ENCODE data around the gene ASCC2. TPM values are rescaled to one million over a fixed set of nuclear protein-coding genes. Genes with fewer than 3 reads are reported as not detected.

ASCC2 gene
- total and polyA plus RNA-seq, 9 donors = 26.9 to 55.6 (median 36.9) TPM

GRCh38 chr22:29788339-29789279 lies 49.5 kb downstream of the ASCC2 start:
- intact Hi-C loops (cut with DNase I) = no loop called here
- WGBS, 3 donors = 82 to 88% (median 83%) methylated on average over 27 of the region's 27 CpGs
- Histone ChIP-seq H3K27me3 (no peaks in the 10 kb centered on the region), H3K27ac (no peak overlapping the region), H3K4me1 (ENCODE audit: insufficient read depth) (peaks cover 3% of the 10 kb centered on the region), H3K9me3 (no peaks in the 10 kb centered on the region), H3K4me3 (no peak overlapping the region), H3K36me3 (no peaks in the 10 kb centered on the region)
- TF ChIP-seq CTCF (IDR thresholded peaks at IDR 0.05) (no peak), EP300 (IDR thresholded peaks at IDR 0.05) (no peak), POLR2A (IDR thresholded peaks at IDR 0.05) (no peak)
- DNase-seq = no peak

- no peak for DNase-seq
- intact Hi-C loops (cut with DNase I) = no loop called here
- H3K27ac ChIP-seq = no peak overlapping the region
- no peaks in the 10 kb centered on the region for H3K27me3 ChIP-seq
- H3K36me3 ChIP-seq = no peaks in the 10 kb centered on the region
- TF ChIP-seq POLR2A (IDR thresholded peaks at IDR 0.05) (no peak), EP300 (IDR thresholded peaks at IDR 0.05) (no peak)
- H3K4me3 ChIP-seq = no peak overlapping the region
- 62 to 71% (median 70%) methylated on average over 9 of the region's 9 CpGs for WGBS, 3 donors
- H3K9me3 ChIP-seq = no peaks in the 10 kb centered on the region
- H3K4me1 ChIP-seq (ENCODE audit: insufficient read depth) = peaks cover 3% of the 10 kb centered on the region
These were observed 50.6 kb downstream of the ASCC2 start for GRCh38 chr22:29787371-29787980.

GRCh38 chr22:29786031-29786430 lies 52.0 kb downstream of the ASCC2 start:
- no peak overlapping the region for H3K4me3 ChIP-seq
- peaks cover 3% of the 10 kb centered on the region for H3K4me1 ChIP-seq (ENCODE audit: insufficient read depth)
- TF ChIP-seq CTCF (IDR thresholded peaks at IDR 0.05) = no peak
- no peak for TF ChIP-seq POLR2A (IDR thresholded peaks at IDR 0.05)
- no peak for TF ChIP-seq EP300 (IDR thresholded peaks at IDR 0.05)
- H3K36me3 ChIP-seq = no peaks in the 10 kb centered on the region
- WGBS, 3 donors = 42 to 52% (median 45%) methylated on average over 5 of the region's 5 CpGs
- no peaks in the 10 kb centered on the region for H3K27me3 ChIP-seq
- no peaks in the 10 kb centered on the region for H3K9me3 ChIP-seq
- DNase-seq = no peak
- intact Hi-C loops (cut with DNase I) = no loop called here
- H3K27ac ChIP-seq = no peak overlapping the region

- peak; percentile 64 to 85 (median 67) for DNase-seq
These were observed 53.4 kb downstream of the ASCC2 start for GRCh38 chr22:29784451-29785361.

More at GRCh38 chr22:29784451-29785361, 53.4 kb downstream of the ASCC2 start:
- Histone ChIP-seq H3K36me3 (no peaks in the 10 kb centered on the region), H3K4me1 (ENCODE audit: insufficient read depth) (peaks cover 5% of the 10 kb centered on the region), H3K27ac (peak overlapping the region in 1 of 2 donors; percentile 69), H3K27me3 (no peaks in the 10 kb centered on the region), H3K9me3 (no peaks in the 10 kb centered on the region), H3K4me3 (no peak overlapping the region)
- intact Hi-C loops (cut with DNase I) = no loop called here
- TF ChIP-seq CTCF (IDR thresholded peaks at IDR 0.05) = no peak
- 10 to 11% (median 11%) methylated on average over 9 of the region's 9 CpGs for WGBS, 3 donors

Measured in ovary (tissue), 9 donors.